Colon (tissue), 2 donors: ENCODE results near the gene HS3ST6.
"Not testable (repeated sequence)": the region's sequence is repeated elsewhere in the genome, so short reads cannot be mapped to it uniquely, and the experiment has no call there.

ENCODE experiments used
- FAIRE-seq: peaks from 2 replicates; lab custom pipeline; 2012; peaks lifted over from hg19 to GRCh38; lab: Jason Lieb, UNC
- donor health status: control.
- donor health status: control.

Gene HS3ST6

DNA sequence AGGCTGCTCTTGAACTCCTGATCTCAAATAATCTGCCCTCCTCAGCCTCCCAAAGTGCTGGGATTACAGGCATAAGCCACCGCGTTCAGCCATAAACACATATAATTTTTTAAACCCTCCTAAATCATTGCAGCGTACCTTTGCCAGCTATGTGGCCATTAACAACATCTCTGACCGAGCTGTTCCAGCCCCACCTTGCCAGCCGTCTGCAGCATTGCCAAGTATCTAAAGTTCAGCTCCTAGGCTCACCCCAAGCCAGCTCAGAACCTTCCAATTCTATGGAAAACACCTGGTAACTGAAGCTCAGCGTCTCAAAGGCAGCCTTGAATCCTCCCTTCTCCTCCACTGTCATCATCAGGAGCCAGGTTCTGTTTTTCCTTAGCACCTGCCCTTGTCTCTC is 41.1 kb downstream of the HS3ST6 start:
- FAIRE-seq = no peak

DNA sequence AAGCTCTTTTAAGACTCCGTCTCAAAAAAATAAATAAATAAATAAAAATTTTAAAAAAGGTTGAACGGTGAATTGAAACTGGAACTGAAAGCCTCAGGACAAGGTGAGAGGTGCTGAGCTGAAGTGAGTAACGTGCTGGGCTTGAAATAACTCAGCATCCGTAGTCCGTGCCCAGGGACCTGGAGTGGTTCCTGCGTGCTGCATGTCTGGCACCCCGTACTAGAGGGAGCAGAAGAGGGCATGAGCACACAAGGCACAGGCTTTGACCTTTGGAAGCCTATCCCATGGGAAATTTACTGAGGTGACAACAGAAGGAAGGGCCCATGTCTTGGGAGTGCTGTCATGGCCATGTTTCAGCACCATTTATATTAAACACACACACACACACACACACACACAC is 41.7 kb downstream of the HS3ST6 start:
- no peak for FAIRE-seq

DNA sequence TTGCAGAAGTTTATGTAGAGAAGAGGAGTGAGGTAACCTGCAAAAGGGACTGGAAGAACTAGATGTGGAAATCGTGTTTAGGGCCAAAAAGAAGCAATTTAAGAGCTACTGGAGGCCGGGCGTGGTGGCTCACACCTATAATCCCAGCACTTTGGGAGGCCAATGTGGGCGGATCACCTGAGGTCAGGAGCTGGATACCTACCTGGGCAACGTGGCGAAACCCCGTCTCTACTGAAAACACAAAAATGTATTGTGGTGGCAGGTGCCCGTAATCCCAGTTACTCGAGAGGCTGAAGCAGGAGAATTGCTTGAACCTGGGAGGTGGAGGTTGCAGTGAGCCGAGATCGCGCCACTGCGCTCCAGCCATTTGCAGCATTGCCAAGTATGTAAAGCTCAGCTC is 42.1 kb downstream of the HS3ST6 start:
- FAIRE-seq = not testable (repeated sequence)

DNA sequence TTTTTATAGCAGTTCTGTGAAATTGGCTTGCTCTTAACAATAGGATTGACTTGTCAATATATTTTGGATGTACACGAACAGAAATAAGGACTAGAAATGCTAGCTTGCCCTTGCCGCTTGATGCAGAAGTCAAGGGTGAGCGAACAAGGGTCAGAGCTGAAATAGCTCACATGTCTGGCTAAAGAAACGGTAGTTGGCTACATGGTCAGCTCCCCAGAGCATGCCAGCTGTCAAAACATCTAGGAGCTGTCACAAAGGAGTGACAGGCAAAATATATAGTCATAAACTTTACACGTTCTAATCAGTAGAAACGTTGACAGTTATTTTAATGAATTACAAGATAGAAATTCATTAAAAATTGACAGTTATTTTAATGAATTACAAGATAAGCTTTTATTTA is 43.4 kb downstream of the HS3ST6 start:
- no peak for FAIRE-seq

DNA sequence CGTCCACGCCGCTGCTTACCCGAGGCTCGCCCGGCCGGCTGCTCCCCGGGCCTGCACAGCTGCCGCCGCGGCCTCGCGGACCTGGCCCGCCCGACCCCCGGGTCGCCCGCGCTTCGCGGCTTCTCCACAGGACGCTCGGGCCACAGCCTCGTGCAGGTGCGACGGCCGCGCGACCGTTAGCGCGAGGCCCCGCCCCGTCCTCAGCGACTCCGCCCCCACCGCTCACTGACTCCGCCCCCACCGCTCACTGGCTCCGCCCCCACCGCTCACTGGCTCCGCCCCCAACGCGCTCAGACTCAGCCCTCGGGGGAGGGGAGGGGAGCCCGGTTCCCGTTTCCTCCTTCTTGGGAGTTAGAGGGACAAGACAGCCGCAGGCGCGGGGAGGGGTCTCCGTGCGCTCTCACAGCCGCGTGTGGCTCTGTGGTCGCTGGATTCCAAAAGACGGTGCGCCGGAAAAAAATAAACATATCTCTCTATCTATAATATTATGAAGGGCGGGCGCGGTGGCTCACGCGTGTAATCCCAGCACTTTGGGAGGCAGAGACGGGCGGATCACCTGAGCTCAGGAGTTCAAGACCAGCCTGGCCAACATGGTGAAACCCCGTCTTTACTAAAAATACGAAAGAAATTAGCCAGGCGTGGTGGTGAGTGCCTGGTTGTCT is 46.1 kb downstream of the HS3ST6 start, which contains the start of gene MEIOB:
Gene MEIOB, minus strand, starts transcription at position 191 of the 662 bp plus-strand sequence. CDS start 3,989 bp downstream, outside the sequence.
- FAIRE-seq = no peak

DNA sequence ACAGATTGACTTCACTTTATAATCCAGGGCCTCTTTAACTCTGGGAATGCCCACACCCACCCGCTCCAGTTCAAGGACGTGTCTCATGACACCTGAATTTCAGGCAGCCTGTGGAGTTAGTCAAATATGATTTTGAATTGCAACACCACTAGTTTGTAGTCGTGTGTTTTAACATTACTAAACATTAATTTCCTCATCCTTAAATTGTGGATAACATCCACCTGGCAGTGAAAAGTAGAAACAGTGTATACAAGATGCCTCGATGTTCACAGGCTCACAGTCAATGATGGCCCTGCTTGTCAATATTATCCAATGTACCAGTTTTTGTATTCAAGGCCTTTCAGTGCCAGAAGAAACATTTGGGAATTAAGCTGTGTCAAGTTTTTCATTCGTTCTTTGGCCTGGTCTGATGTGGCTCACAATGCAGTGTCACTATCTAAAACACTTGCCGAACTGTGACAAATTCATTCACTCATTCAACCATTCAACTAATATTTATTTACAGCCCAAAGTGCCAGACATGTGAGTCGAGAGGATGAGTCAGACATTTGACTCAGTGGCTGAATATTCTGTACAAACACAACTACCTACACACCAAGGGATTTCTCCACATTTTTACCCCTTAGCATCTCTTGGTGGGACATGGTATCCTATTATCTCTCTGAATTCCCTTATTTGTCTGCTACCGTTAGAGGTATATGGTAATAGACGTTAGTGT is 47.7 kb downstream of the HS3ST6 start:
- no peak for FAIRE-seq

DNA sequence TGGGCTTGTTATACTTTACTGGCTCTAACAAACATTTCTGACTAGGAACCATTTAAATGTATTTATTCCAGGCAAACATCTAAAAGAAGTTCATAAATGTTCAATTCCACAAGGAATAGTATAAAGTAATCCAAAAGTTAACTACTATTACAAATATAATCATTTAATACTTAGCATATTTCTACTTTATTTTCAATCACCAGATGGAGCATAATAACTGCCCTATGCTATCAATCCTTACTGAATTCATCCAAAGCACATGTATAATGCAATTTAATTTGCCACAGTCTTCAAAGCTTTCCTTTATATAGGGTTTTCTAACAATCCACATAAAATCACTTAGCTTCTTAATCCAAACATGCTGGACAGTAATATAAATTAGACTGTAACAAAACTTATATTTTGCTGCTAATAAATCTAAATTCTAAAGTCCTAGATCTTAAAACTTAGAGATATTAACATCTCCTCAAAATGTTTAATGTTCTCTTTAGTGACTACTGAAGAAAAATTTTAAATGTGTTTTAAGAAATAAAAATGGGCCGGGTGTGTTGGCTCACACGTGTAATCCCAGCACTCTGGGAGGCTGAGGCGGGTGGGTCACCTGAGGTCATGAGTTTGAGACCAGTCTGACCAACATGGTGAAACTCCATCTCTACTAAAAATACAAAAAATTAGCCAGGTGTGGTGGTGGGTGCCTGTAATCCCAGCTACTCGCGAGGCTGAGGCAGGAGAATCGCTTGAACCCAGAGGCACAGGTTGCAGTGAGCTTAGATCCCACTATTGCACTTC is 52.1 kb downstream of the HS3ST6 start:
- FAIRE-seq = peak; percentile 51

DNA sequence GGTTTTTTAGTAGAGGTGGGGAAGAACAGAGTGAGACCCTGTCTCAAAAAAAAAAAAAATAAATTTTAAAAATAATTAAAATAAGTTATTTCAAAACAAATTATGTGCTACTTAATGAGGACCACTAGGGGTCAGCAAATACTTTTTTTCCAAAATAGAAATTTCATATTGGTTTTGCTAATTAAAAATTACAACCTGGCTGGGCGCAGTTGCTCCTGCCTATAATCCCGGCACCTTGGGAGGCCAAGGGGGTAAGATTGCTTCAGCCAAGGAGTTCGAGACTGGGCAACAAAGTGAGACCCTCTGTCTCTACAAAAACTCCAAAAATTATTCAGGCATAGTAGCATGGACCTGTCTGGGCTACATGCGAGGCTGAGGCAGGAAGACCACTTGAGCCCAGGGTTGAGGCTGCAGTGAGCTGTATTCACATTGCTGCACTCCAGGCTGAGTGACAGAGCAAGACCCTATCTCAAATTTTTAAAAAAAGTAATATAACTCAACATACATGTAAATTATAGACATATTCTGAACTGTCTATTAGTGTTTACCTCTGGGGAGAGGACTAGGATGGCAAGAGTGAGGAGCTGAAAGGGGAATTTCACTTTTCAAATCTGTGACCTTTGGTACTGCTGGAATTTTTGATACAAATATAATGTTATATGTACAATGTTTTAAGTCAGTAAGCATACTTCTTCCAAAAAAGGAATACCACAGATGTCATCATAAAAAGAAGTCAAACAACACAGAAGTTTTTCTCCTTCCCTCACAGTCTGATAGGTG is 54.3 kb downstream of the HS3ST6 start:
- no peak for FAIRE-seq

DNA sequence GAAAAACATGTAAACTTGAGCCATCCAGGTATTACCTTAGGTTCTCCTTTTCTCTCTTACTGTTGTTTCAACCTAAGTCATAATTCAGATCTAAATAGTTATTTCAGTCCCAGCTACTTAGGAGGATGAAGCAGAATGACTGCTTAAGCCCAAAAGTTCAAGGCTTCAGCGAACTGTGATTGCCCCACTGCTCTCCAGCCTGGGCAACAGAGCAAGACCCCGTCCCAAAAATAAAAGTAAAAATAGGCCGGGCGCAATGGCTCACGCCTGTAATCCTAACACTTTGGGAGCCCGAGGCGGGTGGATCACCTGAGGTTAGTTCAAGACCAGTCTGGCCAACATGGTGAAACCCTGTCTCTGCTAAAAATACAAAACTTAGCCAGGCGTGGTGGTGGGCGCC is 55.8 kb downstream of the HS3ST6 start:
- FAIRE-seq = no peak

DNA sequence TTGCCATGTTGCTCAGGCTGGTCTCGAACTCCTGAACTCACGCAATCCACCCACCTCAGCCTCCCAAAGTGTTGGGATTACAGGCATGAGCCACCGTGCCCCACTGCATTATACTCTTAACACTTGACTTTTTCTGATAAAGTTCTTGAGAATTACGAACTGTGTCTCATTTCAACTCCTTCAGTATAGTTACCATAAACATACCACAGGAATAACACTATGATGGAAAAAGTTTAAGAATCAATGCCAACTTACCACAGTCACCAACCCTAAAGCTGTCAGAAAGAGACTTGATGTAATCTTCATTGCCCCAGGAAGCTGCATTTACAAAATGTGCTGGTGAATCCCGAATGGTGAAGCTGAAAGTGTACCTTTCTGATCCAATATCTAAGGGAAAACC is 56.5 kb downstream of the HS3ST6 start:
- FAIRE-seq = no peak
